ENCODE measurements around the gene SYNRG. TPM values are rescaled to one million over a fixed set of nuclear protein-coding genes. Genes with fewer than 3 reads are reported as not detected.
A peak's percentile ranks its signal among the peaks of the same experiment; 100 is the strongest.

The SYNRG gene
- polyA plus RNA-seq, 1 experiment = 24.9 TPM

DNA sequence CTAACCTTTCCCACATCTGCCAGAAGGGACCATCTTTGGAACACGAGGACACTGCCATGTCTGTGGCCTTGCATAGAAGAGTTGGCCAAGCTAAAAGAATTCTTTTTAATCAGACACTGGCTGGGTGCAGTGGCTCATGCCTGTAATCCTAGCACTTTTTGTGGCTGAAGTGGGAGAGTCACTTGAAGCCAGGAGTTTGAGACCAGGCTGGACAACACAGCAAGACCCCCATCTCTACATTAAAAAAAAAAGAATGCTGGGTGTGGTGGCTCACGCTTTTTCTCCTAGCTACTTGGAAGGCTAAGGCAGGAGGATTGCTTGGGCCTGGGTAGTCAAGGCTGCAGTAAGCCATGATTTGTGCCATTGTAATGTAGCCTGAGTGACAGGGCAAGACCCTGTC lies 128.8 kb downstream of the SYNRG start:
- no peak overlapping the region for H3K27ac ChIP-seq (ENCODE audit: low read depth, low read length)
- ChIA-PET POLR2A (no interaction called here), CTCF (interaction anchor here (0.7 kb wide), 1 partner anchor 107 kb away, joined by 4 read pairs; no protein-coding TSS in a partner anchor)
- TF ChIP-seq, protein P1, sequence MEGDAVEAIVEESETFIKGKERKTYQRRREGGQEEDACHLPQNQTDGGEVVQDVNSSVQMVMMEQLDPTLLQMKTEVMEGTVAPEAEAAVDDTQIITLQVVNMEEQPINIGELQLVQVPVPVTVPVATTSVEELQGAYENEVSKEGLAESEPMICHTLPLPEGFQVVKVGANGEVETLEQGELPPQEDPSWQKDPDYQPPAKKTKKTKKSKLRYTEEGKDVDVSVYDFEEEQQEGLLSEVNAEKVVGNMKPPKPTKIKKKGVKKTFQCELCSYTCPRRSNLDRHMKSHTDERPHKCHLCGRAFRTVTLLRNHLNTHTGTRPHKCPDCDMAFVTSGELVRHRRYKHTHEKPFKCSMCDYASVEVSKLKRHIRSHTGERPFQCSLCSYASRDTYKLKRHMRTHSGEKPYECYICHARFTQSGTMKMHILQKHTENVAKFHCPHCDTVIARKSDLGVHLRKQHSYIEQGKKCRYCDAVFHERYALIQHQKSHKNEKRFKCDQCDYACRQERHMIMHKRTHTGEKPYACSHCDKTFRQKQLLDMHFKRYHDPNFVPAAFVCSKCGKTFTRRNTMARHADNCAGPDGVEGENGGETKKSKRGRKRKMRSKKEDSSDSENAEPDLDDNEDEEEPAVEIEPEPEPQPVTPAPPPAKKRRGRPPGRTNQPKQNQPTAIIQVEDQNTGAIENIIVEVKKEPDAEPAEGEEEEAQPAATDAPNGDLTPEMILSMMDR (IDR thresholded peaks at IDR 0.05; ENCODE audit: low read depth, low read length) = no peak
- DNase-seq (ENCODE audit: low read depth, low spot score) = no peak
- no peaks in the 10 kb centered on the region for H3K27me3 ChIP-seq (ENCODE audit: control insufficient read depth, insufficient read depth, low read length)
- no peaks in the 10 kb centered on the region for H3K9me3 ChIP-seq (ENCODE audit: control insufficient read depth, insufficient read depth, low read length)
- no peak overlapping the region for H3K4me3 ChIP-seq (ENCODE audit: low read depth, low read length)

DNA sequence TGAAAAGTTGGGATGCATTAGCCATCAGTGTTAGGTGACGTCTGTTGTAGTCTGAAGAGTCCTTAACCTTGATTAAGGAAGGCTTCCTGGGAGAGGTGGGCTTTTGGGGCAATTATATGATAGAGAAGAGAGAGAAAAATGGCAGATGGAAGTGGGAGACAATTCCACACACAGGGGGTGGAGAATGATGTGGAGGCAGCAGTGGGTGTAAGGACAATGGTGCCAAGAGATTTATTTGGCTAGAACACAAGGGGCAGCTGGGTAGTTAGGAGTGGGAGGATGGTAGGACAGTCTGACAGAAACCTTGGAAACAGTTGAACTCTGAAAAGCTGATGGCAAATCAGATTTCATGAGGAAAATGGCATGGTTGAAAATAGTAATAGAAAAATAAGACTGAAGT lies 130.2 kb downstream of the SYNRG start:
- Histone ChIP-seq H3K9me3 (ENCODE audit: control insufficient read depth, insufficient read depth, low read length) (no peaks in the 10 kb centered on the region), H3K4me3 (ENCODE audit: low read depth, low read length) (no peak overlapping the region), H3K27me3 (ENCODE audit: control insufficient read depth, insufficient read depth, low read length) (no peaks in the 10 kb centered on the region), H3K27ac (ENCODE audit: low read depth, low read length) (no peak overlapping the region)
- ChIA-PET CTCF (no interaction called here), POLR2A (interaction anchor here (1.1 kb wide), 1 partner anchor 9 kb away, joined by 4 read pairs; no protein-coding TSS in a partner anchor)
- TF ChIP-seq, protein P1 (IDR thresholded peaks at IDR 0.05; ENCODE audit: low read depth, low read length) = no peak
- DNase-seq (ENCODE audit: low read depth, low spot score) = no peak

- Histone ChIP-seq H3K27ac (ENCODE audit: low read depth, low read length) (no peak overlapping the region), H3K9me3 (ENCODE audit: control insufficient read depth, insufficient read depth, low read length) (no peaks in the 10 kb centered on the region), H3K27me3 (ENCODE audit: control insufficient read depth, insufficient read depth, low read length) (no peaks in the 10 kb centered on the region), H3K4me3 (ENCODE audit: low read depth, low read length) (no peak overlapping the region)
- CTCF ChIA-PET = interaction anchor here (1.1 kb wide), 1 partner anchor 10 kb away, joined by 4 read pairs; no protein-coding TSS in a partner anchor
- TF ChIP-seq, protein P1 (IDR thresholded peaks at IDR 0.05; ENCODE audit: low read depth, low read length) = no peak
- POLR2A ChIA-PET = interaction anchor here (1.0 to 1.1 kb wide), 2 partner anchors 10 to 71 kb away, joined by 3 to 4 read pairs; no protein-coding TSS in a partner anchor
- DNase-seq (ENCODE audit: low read depth, low spot score) = no peak
These were observed 131.0 kb downstream of the SYNRG start for GRCh38 chr17:37478187-37478586.

DNA sequence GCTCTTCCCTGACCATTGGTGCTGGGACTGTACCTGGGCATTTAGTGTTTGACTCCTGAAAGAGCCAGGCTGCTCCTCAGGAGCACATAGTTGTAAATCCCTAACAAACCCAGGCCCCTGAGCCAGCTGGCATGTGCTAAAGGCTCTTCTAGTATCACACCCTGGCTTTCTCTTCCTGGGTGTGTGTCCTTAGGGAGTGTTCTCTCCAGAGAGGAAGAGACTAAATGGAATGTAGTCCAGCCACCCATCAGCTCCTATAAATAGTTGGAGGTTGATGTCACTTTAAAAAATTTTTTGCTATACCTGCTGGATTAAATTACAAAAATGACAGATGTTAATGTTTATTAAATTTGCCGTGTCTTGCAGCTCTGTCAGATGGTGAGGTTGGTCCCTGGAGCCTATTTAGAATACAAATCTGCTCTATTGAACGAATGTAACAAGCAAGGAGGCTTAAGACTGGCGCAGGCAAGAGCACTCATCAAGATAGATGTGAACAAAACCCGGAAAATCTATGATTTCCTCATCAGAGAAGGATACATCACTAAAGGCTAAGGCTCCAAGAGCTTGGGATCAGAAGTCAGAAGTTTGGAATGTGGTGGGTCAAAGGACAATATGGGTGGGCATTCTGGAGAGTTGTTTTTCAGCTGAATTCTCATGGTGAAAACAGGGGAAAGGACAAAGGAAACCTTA lies 132.6 kb downstream of the SYNRG start:
- Histone ChIP-seq H3K4me3 (ENCODE audit: low read depth, low read length) (no peak overlapping the region), H3K27ac (ENCODE audit: low read depth, low read length) (peak overlapping the region; percentile 48), H3K27me3 (ENCODE audit: control insufficient read depth, insufficient read depth, low read length) (no peaks in the 10 kb centered on the region), H3K9me3 (ENCODE audit: control insufficient read depth, insufficient read depth, low read length) (no peaks in the 10 kb centered on the region)
- CTCF ChIA-PET = interaction anchor here (0.9 kb wide), 1 partner anchor 11 kb away, joined by 4 read pairs; no protein-coding TSS in a partner anchor
- POLR2A ChIA-PET = interaction anchor here (0.6 to 1.2 kb wide), 2 partner anchors 12 to 340 kb away, joined by 3 to 4 read pairs; no protein-coding TSS in a partner anchor
- TF ChIP-seq, protein P1 (IDR thresholded peaks at IDR 0.05; ENCODE audit: low read depth, low read length) = no peak
- no peak for DNase-seq (ENCODE audit: low read depth, low spot score)

DNA sequence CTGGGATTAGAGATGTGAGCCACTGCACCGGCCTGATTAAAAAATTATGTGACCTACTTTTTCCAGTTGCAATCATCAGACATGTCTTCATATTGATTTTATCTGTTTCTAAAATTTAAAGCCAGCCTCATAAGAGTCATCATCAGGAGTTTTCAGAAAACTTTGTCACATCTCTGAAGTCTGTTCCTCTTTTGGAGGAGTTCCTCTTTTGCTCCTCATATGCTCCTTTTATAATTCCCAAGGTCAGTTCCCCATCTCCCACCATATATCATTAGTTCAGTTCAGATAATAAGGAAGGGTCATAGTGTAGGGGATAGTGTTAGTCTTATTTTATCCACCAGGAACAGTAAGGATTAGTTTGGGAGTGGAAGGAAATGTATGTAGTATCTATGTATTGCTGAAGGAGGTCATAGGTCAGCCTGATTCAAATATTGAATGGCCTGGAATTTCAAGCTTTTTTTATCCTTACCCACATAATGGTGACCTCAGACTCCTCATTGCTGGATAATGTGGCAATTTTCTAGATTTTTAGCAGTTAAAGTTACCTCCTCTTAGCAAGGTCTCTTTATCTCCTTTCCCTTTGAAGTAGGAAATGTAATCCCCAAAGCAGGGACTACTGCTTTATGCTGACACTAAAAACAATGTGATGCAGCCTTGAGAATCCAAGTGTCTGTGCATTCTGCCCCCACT lies 133.3 kb downstream of the SYNRG start:
- peak overlapping the region; percentile 48 for H3K27ac ChIP-seq (ENCODE audit: low read depth, low read length)
- ChIA-PET CTCF (no interaction called here), POLR2A (interaction anchor here (1.2 kb wide), 1 partner anchor 12 kb away, joined by 4 read pairs; no protein-coding TSS in a partner anchor)
- H3K27me3 ChIP-seq (ENCODE audit: control insufficient read depth, insufficient read depth, low read length) = no peaks in the 10 kb centered on the region
- TF ChIP-seq, protein P1 (IDR thresholded peaks at IDR 0.05; ENCODE audit: low read depth, low read length) = no peak
- no peaks in the 10 kb centered on the region for H3K9me3 ChIP-seq (ENCODE audit: control insufficient read depth, insufficient read depth, low read length)
- H3K4me3 ChIP-seq (ENCODE audit: low read depth, low read length) = no peak overlapping the region
- no peak for DNase-seq (ENCODE audit: low read depth, low spot score)
